ENCODE data around the gene IGFBP3. TPM values are rescaled to one million over a fixed set of nuclear protein-coding genes. Genes with fewer than 3 reads are reported as not detected.
A peak's percentile ranks its signal among the peaks of the same experiment; 100 is the strongest.

The IGFBP3 gene
- total and polyA plus RNA-seq, 2 of the 13 experiments (the other 11 are each of a cell fraction or from before 2014, with no cell fraction given), result 57.5 TPM; not detected in 1

- TF ChIP-seq UBTF (CRISPR knock-in tag; IDR thresholded peaks at IDR 0.05), result peak; percentile 13; the same call in 1 of the 2 replicates
- no peak for TF ChIP-seq SMARCC2 (IDR thresholded peaks at IDR 0.05)
- TF ChIP-seq ZNF670 (CRISPR knock-in tag; IDR thresholded peaks at IDR 0.05; ENCODE audit: borderline replicate concordance), result peak; percentile 14
- TF ChIP-seq ZNF589 (CRISPR knock-in tag; conservative IDR thresholded peaks at IDR 0.05), result no peak; the same call in 1 of the 2 replicates
- no peak for TF ChIP-seq ZNF382 (CRISPR knock-in tag; IDR thresholded peaks at IDR 0.05; ENCODE audit: borderline replicate concordance)
- no peak; the same call in 1 of the 2 replicates for TF ChIP-seq SAFB2 (CRISPR knock-in tag; IDR thresholded peaks at IDR 0.05; ENCODE audit: borderline replicate concordance, low read depth)
- TF ChIP-seq HMGA1 (CRISPR knock-in tag; conservative IDR thresholded peaks at IDR 0.05), result no peak
- TF ChIP-seq, protein P1, sequence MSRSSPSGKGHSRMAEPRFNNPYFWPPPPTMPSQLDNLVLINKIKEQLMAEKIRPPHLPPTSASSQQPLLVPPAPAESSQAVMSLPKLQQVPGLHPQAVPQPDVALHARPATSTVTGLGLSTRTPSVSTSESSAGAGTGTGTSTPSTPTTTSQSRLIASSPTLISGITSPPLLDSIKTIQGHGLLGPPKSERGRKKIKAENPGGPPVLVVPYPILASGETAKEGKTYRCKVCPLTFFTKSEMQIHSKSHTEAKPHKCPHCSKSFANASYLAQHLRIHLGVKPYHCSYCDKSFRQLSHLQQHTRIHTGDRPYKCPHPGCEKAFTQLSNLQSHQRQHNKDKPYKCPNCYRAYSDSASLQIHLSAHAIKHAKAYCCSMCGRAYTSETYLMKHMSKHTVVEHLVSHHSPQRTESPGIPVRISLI (CRISPR knock-in tag; IDR thresholded peaks at IDR 0.05; ENCODE audit: borderline replicate concordance), result no peak
- TF ChIP-seq CENPX (CRISPR knock-in tag; IDR thresholded peaks at IDR 0.05), result no peak
- no peak for TF ChIP-seq KDM1A (CRISPR knock-in tag; IDR thresholded peaks at IDR 0.05)
- no peak for TF ChIP-seq ZNF784 (CRISPR knock-in tag; IDR thresholded peaks at IDR 0.05; ENCODE audit: borderline replicate concordance)
- 0 out of 2 replicates have a peak, but pooled peaks have one; percentile 59 for TF ChIP-seq CSRNP1 (CRISPR knock-in tag; IDR thresholded peaks at IDR 0.05)
- TF ChIP-seq, protein P2, sequence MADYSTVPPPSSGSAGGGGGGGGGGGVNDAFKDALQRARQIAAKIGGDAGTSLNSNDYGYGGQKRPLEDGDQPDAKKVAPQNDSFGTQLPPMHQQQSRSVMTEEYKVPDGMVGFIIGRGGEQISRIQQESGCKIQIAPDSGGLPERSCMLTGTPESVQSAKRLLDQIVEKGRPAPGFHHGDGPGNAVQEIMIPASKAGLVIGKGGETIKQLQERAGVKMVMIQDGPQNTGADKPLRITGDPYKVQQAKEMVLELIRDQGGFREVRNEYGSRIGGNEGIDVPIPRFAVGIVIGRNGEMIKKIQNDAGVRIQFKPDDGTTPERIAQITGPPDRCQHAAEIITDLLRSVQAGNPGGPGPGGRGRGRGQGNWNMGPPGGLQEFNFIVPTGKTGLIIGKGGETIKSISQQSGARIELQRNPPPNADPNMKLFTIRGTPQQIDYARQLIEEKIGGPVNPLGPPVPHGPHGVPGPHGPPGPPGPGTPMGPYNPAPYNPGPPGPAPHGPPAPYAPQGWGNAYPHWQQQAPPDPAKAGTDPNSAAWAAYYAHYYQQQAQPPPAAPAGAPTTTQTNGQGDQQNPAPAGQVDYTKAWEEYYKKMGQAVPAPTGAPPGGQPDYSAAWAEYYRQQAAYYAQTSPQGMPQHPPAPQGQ (CRISPR knock-in tag; IDR thresholded peaks at IDR 0.05; ENCODE audit: borderline replicate concordance), result peak; percentile 65; the same call in 1 of the 2 replicates
- TF ChIP-seq ZNF766 (CRISPR knock-in tag; IDR thresholded peaks at IDR 0.05; ENCODE audit: borderline replicate concordance), result no peak; the same call in 1 of the 2 replicates
- no peak for TF ChIP-seq PREB (CRISPR knock-in tag; IDR thresholded peaks at IDR 0.05)
- no peak for TF ChIP-seq ZZZ3 (CRISPR knock-in tag; IDR thresholded peaks at IDR 0.05; ENCODE audit: borderline replicate concordance)
- TF ChIP-seq TAF15 (IDR thresholded peaks at IDR 0.05; ENCODE audit: low read depth, low read length, poor library complexity, severe bottlenecking), result no peak
- no peak for TF ChIP-seq FOXO1 (CRISPR knock-in tag; IDR thresholded peaks at IDR 0.05)
- no peak for TF ChIP-seq NFE2L1 (CRISPR knock-in tag; IDR thresholded peaks at IDR 0.05; ENCODE audit: borderline replicate concordance)
- peak; percentile 37; the same call in 1 of the 2 replicates for TF ChIP-seq GATAD2A (CRISPR knock-in tag; IDR thresholded peaks at IDR 0.05)
These were observed 31.6 kb downstream of the IGFBP3 start (continued) for GRCh38 chr7:45889367-45890067.

Data from HepG2 (cell line).